SJCRH30 (cell line): ENCODE results near the gene SMAP2. TPM values are rescaled to one million over a fixed set of nuclear protein-coding genes. Genes with fewer than 3 reads are reported as not detected.
A peak's percentile ranks its signal among the peaks of the same experiment; 100 is the strongest.

Experiments used
- DNase-seq, 2 experiments: peaks; one replicate each; pipeline ENCODE4 v3.0.0-alpha.2; 2015 to 2020
- H3K27ac ChIP-seq: fragments of 250-450 bp; sonication (Bioruptor Pico); 2 replicates; pipeline ENCODE4 v1.5.1; 2020; ENCODE audit warnings: mild to moderate bottlenecking, moderate library complexity
- H3K27me3 ChIP-seq: fragments of 250-450 bp; sonication (Bioruptor Pico); 2 replicates; pipeline ENCODE4 v1.5.1; 2020; ENCODE audit warnings: mild to moderate bottlenecking, moderate library complexity
- H3K36me3 ChIP-seq: fragments of 250-450 bp; sonication (Bioruptor Pico); 2 replicates; pipeline ENCODE4 v1.5.1; 2020; ENCODE audit warnings: mild to moderate bottlenecking, moderate library complexity
- H3K4me1 ChIP-seq: fragments of 250-450 bp; sonication (Bioruptor Pico); 2 replicates; pipeline ENCODE4 v1.5.1; 2020; ENCODE audit warnings: mild to moderate bottlenecking, moderate library complexity
- H3K4me3 ChIP-seq: fragments of 250-450 bp; sonication (Bioruptor Pico); 2 replicates; pipeline ENCODE4 v1.5.1; 2020; ENCODE audit warnings: mild to moderate bottlenecking, moderate library complexity
- H3K9me3 ChIP-seq: fragments of 250-450 bp; sonication (Bioruptor Pico); replicated peaks from 2 replicates; pipeline ENCODE4 v1.5.1; 2020; ENCODE audit warnings: mild to moderate bottlenecking, moderate library complexity
- total RNA-seq: library from RNA; depleted of rRNA; stranded (reverse); fragments of >200 nt; shearing (Covaris generic); gene quantifications from 2 replicates; pipeline ENCODE4 v1.2.3, GENCODE V29; 2014; rRNA removed

The SMAP2 gene
- total RNA-seq, 1 experiment from 2014 or later: 15.0 TPM

- H3K27me3 ChIP-seq: no peaks in the 10 kb centered on the region
- H3K4me3 ChIP-seq: no peak overlapping the region
- peaks cover 3% of the 10 kb centered on the region; the same call in 1 of the 2 replicates for H3K9me3 ChIP-seq
- no peaks in the 10 kb centered on the region for H3K36me3 ChIP-seq
- H3K4me1 ChIP-seq: no peaks in the 10 kb centered on the region
- no peak overlapping the region for H3K27ac ChIP-seq
- DNase-seq: peak; percentile 24 to 62
Measured at GRCh38 chr1:40438391-40439015, 65.0 kb downstream of the SMAP2 start.

DNA sequence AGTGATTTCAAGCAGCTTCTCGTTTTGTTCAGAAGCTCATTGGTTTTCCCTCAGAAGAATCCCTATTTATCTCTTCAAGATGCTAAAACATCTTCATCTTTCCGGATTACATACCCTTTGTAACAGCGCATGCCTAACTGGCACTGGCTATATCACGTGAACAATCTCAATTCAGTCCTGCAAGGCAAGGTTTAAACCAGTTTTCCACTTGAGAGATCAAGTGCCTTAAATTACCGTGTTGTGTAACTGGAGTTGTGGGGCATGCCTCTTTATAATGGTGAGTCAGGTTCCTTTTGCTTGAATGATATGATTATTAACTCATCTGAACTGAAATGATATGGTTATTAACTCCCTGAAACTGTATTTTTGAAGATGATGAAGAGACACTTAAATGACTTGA, 65.7 kb downstream of the SMAP2 start:
- no peak overlapping the region for H3K4me3 ChIP-seq
- peaks cover 3% of the 10 kb centered on the region; the same call in 1 of the 2 replicates for H3K9me3 ChIP-seq
- DNase-seq: no peak
- no peak overlapping the region for H3K27ac ChIP-seq
- no peaks in the 10 kb centered on the region for H3K4me1 ChIP-seq
- H3K27me3 ChIP-seq: no peaks in the 10 kb centered on the region
- no peaks in the 10 kb centered on the region for H3K36me3 ChIP-seq

DNA sequence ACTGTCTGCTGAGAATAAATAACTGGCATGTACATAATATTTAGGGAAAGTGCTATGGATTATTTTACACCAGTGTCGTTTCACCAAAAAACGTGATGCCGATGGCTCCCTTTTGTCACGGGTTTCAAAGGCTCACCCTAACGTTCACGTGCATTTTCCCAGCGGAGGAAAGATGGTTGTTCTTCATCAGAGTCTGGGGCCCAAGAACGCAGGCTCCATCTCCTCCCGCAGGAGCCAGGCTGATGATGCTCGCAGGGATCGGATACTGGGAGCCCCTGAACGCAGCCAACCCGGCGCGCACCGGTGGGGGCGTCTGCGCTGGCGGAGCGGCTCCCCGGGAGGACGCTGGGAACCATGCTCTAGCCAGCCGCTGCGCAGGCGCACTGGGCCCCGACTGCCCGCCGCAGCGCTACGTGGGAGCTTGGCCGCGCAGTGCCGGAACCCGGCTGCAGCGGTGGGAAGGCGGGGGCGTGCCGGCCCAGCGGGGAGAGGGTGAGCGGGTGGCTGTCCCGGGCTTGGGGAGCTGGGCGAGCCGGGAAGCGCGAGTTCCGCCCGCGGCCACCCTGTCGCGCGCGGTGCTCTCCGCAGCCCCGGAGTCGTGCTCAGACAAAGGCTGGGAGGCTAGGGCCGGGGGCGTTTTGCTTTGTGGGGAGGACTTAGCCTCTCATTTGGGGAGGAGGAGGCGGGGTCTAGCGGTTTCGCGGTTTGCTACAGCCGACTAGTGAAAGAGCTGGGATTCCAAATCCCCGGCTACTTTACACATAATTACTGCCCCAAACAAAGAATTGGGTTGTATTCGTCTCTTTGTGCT, 76.4 kb downstream of the SMAP2 start, which contains the start of gene ZFP69B:
Gene ZFP69B, plus strand, starts transcription at position 793 of the 811 bp plus-strand sequence. CDS start 486 bp downstream, outside the sequence.
- H3K36me3 ChIP-seq: 0 out of 2 replicates have a peak, but pooled peaks cover 3% of the 10 kb centered on the region
- peaks cover 13% of the 10 kb centered on the region for H3K9me3 ChIP-seq
- peak; percentile 96 to 97 for DNase-seq
- peak within 1 kb of the TSS; percentile 61 for H3K27ac ChIP-seq
- H3K4me3 ChIP-seq: peak within 1 kb of the TSS; percentile 70
- H3K4me1 ChIP-seq: no peaks in the 10 kb centered on the region
- H3K27me3 ChIP-seq: no peaks in the 10 kb centered on the region

GRCh38 chr1:40450495-40451237, 77.1 kb downstream of the SMAP2 start:
- peaks cover 13% of the 10 kb centered on the region for H3K9me3 ChIP-seq
- H3K27me3 ChIP-seq: no peaks in the 10 kb centered on the region
- H3K4me3 ChIP-seq: peak overlapping the region; percentile 70
- H3K36me3 ChIP-seq: peaks cover 6% of the 10 kb centered on the region
- H3K4me1 ChIP-seq: no peaks in the 10 kb centered on the region
- H3K27ac ChIP-seq: peak overlapping the region; percentile 61
- DNase-seq: peak in 1 of 2 experiments; percentile 17

DNA sequence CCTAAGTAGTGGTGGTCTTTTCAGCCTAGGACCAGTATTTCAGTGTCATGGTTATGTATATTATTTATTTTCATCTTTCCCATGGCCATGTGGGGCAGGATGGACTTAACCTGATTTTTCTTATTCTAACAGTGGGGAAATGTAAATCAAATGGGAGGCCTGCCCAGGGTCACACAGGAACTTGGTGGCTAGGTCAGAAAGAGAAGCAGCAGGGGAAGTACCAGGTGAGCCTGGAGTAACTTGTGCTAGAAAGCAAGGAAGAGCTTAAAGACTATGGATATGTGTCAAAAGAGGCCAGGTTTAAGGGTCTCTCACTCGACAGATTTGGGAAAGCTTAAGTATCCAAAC, 77.7 kb downstream of the SMAP2 start:
- H3K4me1 ChIP-seq: no peaks in the 10 kb centered on the region
- H3K9me3 ChIP-seq: peaks cover 18% of the 10 kb centered on the region
- H3K4me3 ChIP-seq: peak overlapping the region; percentile 70
- H3K27me3 ChIP-seq: no peaks in the 10 kb centered on the region
- peaks cover 6% of the 10 kb centered on the region for H3K36me3 ChIP-seq
- no peak for DNase-seq
- H3K27ac ChIP-seq: peak overlapping the region; percentile 61; the same call in 1 of the 2 replicates

- H3K27ac ChIP-seq: no peak overlapping the region
- H3K36me3 ChIP-seq: peaks cover 33% of the 10 kb centered on the region
- H3K27me3 ChIP-seq: no peaks in the 10 kb centered on the region
- H3K4me3 ChIP-seq: no peak overlapping the region
- no peaks in the 10 kb centered on the region for H3K4me1 ChIP-seq
- no peak for DNase-seq
- H3K9me3 ChIP-seq: peaks cover 31% of the 10 kb centered on the region
Measured at GRCh38 chr1:40454873-40455272, 81.3 kb downstream of the SMAP2 start.

DNA sequence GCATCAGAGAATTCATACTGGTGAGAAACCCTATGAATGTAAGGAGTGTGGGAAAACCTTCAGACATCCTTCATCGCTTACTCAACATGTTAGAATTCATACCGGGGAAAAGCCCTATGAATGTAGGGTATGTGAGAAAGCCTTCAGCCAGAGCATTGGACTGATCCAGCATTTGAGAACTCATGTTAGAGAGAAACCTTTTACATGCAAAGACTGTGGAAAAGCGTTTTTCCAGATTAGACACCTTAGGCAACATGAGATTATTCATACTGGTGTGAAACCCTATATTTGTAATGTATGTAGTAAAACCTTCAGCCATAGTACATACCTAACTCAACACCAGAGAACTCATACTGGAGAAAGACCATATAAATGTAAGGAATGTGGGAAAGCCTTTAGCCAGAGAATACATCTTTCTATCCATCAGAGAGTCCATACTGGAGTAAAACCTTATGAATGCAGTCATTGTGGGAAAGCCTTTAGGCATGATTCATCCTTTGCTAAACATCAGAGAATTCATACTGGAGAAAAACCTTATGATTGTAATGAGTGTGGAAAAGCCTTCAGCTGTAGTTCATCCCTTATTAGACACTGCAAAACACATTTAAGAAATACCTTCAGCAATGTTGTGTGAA, 89.5 kb downstream of the SMAP2 start:
- H3K4me3 ChIP-seq: no peak overlapping the region
- H3K27ac ChIP-seq: no peak overlapping the region
- peaks cover 40% of the 10 kb centered on the region for H3K36me3 ChIP-seq
- H3K9me3 ChIP-seq: peaks cover 66% of the 10 kb centered on the region
- H3K27me3 ChIP-seq: no peaks in the 10 kb centered on the region
- no peaks in the 10 kb centered on the region for H3K4me1 ChIP-seq
- peak in 1 of 2 experiments; percentile 24 for DNase-seq

DNA sequence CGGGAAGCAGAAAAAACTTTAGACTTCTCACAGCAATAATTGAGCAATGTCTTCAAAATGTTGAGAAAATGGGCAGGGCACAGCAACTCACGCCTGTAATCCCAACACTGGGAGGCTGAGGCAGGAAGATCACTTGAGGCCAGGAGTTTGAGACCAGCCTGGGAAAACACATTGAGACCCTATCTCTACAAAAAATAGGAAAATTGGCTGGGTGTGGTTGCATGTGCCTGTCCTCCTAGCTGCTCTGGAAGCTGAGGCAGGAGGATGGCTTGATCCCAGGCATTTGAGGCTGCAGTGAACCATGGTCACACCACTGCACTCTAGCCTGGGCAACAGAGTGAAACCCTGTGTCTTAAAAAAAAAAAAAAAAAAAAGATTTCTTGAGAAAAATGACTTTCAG, 95.8 kb downstream of the SMAP2 start:
- Histone ChIP-seq H3K36me3 (0 out of 2 replicates have a peak, but pooled peaks cover 4% of the 10 kb centered on the region), H3K27me3 (no peaks in the 10 kb centered on the region), H3K4me1 (no peaks in the 10 kb centered on the region), H3K9me3 (peaks cover 28% of the 10 kb centered on the region), H3K4me3 (no peak overlapping the region), H3K27ac (no peak overlapping the region)
- no peak for DNase-seq

Other genes with a start within 250 kb of the SMAP2 start
- gene RLF, start 212.3 kb upstream of the SMAP2 start, total RNA-seq: 36.2 and 37.5 TPM in 2 replicates
- gene TMCO2, start 125.8 kb upstream of the SMAP2 start, total RNA-seq: not detected in 2 replicates
- gene ZMPSTE24, start 115.5 kb upstream of the SMAP2 start, total RNA-seq: 58.4 and 63.9 TPM in 2 replicates
- 4.8 and 5.2 TPM in 2 replicates for gene COL9A2, start 56.4 kb upstream of the SMAP2 start, total RNA-seq
- 6.2 and 8.2 TPM in 2 replicates for gene ZFP69B, start 76.7 kb downstream of the SMAP2 start, total RNA-seq
- gene ZFP69, start 103.6 kb downstream of the SMAP2 start, total RNA-seq: 10.5 and 11.7 TPM in 2 replicates
- 22.7 and 25.6 TPM in 2 replicates for gene EXO5, start 135.0 kb downstream of the SMAP2 start, total RNA-seq
- gene ZNF684, start 157.9 kb downstream of the SMAP2 start, total RNA-seq: 9.6 and 10.5 TPM in 2 replicates